H9 (cell line): ENCODE measurements around the gene EDN1. TPM values are rescaled to one million over a fixed set of nuclear protein-coding genes. Genes with fewer than 3 reads are reported as not detected.

Experiments used
- DNase-seq: peaks from one replicate; pipeline ENCODE4 v3.0.0-alpha.2; 2017
- H2AFZ ChIP-seq: one replicate; pipeline ENCODE4 v1.6.1; 2013; ENCODE audit warnings: mild to moderate bottlenecking, low read length, control low read depth, moderate library complexity
- H2AK5ac ChIP-seq: 2 replicates; pipeline ENCODE4 v1.6.1; 2013; ENCODE audit warnings: low read length, control low read depth, mixed read lengths; ENCODE audit not compliant: insufficient read length
- H2BK120ac ChIP-seq: one replicate; pipeline ENCODE4 v1.6.1; 2013; ENCODE audit warnings: low read depth, mild to moderate bottlenecking, low read length, control low read depth, inconsistent platforms; ENCODE audit not compliant: poor library complexity, severe bottlenecking
- H2BK12ac ChIP-seq: 2 replicates; pipeline ENCODE4 v1.6.1; 2013; ENCODE audit warnings: low read length, control low read depth, mixed read lengths, low read depth; ENCODE audit not compliant: insufficient read length
- H2BK15ac ChIP-seq: 2 replicates; pipeline ENCODE4 v1.6.1; 2013; ENCODE audit warnings: low read depth, low read length, control low read depth
- H2BK20ac ChIP-seq: one replicate; pipeline ENCODE4 v1.6.1; 2013; ENCODE audit warnings: low read depth, mild to moderate bottlenecking, low read length, control low read depth, inconsistent platforms; ENCODE audit not compliant: poor library complexity, severe bottlenecking
- H2BK5ac ChIP-seq: 2 replicates; pipeline ENCODE4 v1.6.1; 2013; ENCODE audit warnings: low read length, control low read depth, mixed read lengths; ENCODE audit not compliant: insufficient read length
- H3K14ac ChIP-seq: 2 replicates; pipeline ENCODE4 v1.6.1; 2013; ENCODE audit warnings: low read length, control low read depth; ENCODE audit not compliant: insufficient read depth
- H3K18ac ChIP-seq: 2 replicates; pipeline ENCODE4 v1.6.1; 2013; ENCODE audit warnings: low read depth, mild to moderate bottlenecking, mixed read lengths, low read length, control low read depth; ENCODE audit not compliant: insufficient read length
- H3K23ac ChIP-seq: 2 replicates; pipeline ENCODE4 v1.6.1; 2013; ENCODE audit warnings: low read length, control low read depth, mixed read lengths, low read depth; ENCODE audit not compliant: insufficient read length
- H3K23me2 ChIP-seq: 2 replicates; pipeline ENCODE4 v1.6.1; 2013; ENCODE audit warnings: low read depth, mild to moderate bottlenecking, mixed read lengths, low read length, control low read depth; ENCODE audit not compliant: insufficient read length, poor library complexity, severe bottlenecking
- H3K27ac ChIP-seq: 2 replicates; pipeline ENCODE4 v1.5.1; 2013; ENCODE audit warnings: low read length, control low read depth, mixed read lengths, low read depth; ENCODE audit not compliant: insufficient read length
- H3K27me3 ChIP-seq: 2 replicates; pipeline ENCODE4 v1.6.1; 2013; ENCODE audit warnings: low read length, control low read depth, inconsistent platforms; ENCODE audit not compliant: insufficient read depth
- H3K4ac ChIP-seq: 2 replicates; pipeline ENCODE4 v1.6.1; 2013; ENCODE audit warnings: low read depth, mild to moderate bottlenecking, control low read depth, inconsistent platforms, low read length, moderate library complexity
- H3K4me1 ChIP-seq: 2 replicates; pipeline ENCODE4 v1.6.1; 2013; ENCODE audit warnings: low read length, control low read depth, inconsistent platforms; ENCODE audit not compliant: insufficient read depth
- H3K4me2 ChIP-seq: 2 replicates; pipeline ENCODE4 v1.6.1; 2013; ENCODE audit warnings: low read length, control low read depth, mixed read lengths; ENCODE audit not compliant: insufficient read length, insufficient read depth
- H3K56ac ChIP-seq: 2 replicates; pipeline ENCODE4 v1.6.1; 2013; ENCODE audit warnings: low read depth, mild to moderate bottlenecking, mixed read lengths, low read length, control low read depth; ENCODE audit not compliant: insufficient read length
- H3K79me1 ChIP-seq: 2 replicates; pipeline ENCODE4 v1.6.1; 2013; ENCODE audit warnings: low read depth, mild to moderate bottlenecking, moderate library complexity, low read length, control low read depth, inconsistent platforms; ENCODE audit not compliant: insufficient read depth, poor library complexity, severe bottlenecking
- H3K79me2 ChIP-seq: 2 replicates; pipeline ENCODE4 v1.6.1; 2013; ENCODE audit warnings: low read length, control low read depth, inconsistent platforms; ENCODE audit not compliant: insufficient read depth
- H3K9ac ChIP-seq: 2 replicates; pipeline ENCODE4 v1.6.1; 2013; ENCODE audit warnings: low read length, control low read depth, mixed read lengths; ENCODE audit not compliant: insufficient read length; ENCODE audit errors: extremely low read depth
- H3K9me3 ChIP-seq: one replicate; pipeline ENCODE4 v1.6.1; 2013; ENCODE audit warnings: low read depth, low read length, inconsistent platforms; ENCODE audit not compliant: control insufficient read depth
- H3T11ph ChIP-seq: one replicate; pipeline ENCODE4 v1.6.1; 2013; ENCODE audit warnings: mild to moderate bottlenecking, low read length, control low read depth, inconsistent platforms
- H4K20me1 ChIP-seq: one replicate; pipeline ENCODE4 v1.6.1; 2013; ENCODE audit not compliant: control insufficient read depth, insufficient read length, insufficient read depth
- H4K5ac ChIP-seq: 2 replicates; pipeline ENCODE4 v1.6.1; 2013; ENCODE audit warnings: low read depth, mild to moderate bottlenecking, mixed read lengths, low read length, control low read depth; ENCODE audit not compliant: insufficient read length
- H4K8ac ChIP-seq: replicated peaks from 2 replicates; pipeline ENCODE4 v1.6.1; 2013; ENCODE audit warnings: low read length, control low read depth, mixed read lengths, low read depth; ENCODE audit not compliant: insufficient read length
- H4K91ac ChIP-seq: 2 replicates; pipeline ENCODE4 v1.6.1; 2013; ENCODE audit warnings: low read depth, mild to moderate bottlenecking, moderate library complexity, mixed read lengths, low read length, control low read depth; ENCODE audit not compliant: insufficient read length
- H3K27ac Mint-ChIP-seq, 3 experiments: 2 replicates in 2 of 3; 3 replicates in 1 of 3; pipeline ENCODE4 v1.8.0; 2020 to 2021; ENCODE audit warnings: mixed read lengths in 3 of 3, mild to moderate bottlenecking in 1 of 3, moderate library complexity in 1 of 3
- H3K27me3 Mint-ChIP-seq: 2 replicates; pipeline ENCODE4 v1.8.0; 2021; ENCODE audit warnings: low read depth, mild to moderate bottlenecking, moderate library complexity, mixed read lengths
- H3K36me3 Mint-ChIP-seq, 3 experiments: 2 replicates in 2 of 3; 3 replicates in 1 of 3; pipeline ENCODE4 v1.8.0; 2020 to 2021; ENCODE audit warnings: low read depth in 3 of 3, mixed read lengths in 3 of 3; ENCODE audit not compliant: insufficient read depth in 1 of 3
- H3K4me1 Mint-ChIP-seq, 2 experiments: 2 replicates each; pipeline ENCODE4 v1.8.0; 2020; ENCODE audit warnings: mixed read lengths in 2 of 2
- H3K4me3 Mint-ChIP-seq, 2 experiments: 2 replicates in 1 of 2; 3 replicates in 1 of 2; pipeline ENCODE4 v1.8.0; 2020 to 2021; ENCODE audit warnings: mild to moderate bottlenecking in 2 of 2, mixed read lengths in 2 of 2, moderate library complexity in 1 of 2
- H3K9me3 Mint-ChIP-seq, 2 experiments: 2 replicates in 1 of 2; 3 replicates in 1 of 2; pipeline ENCODE4 v1.8.0; 2020; ENCODE audit warnings: mild to moderate bottlenecking in 2 of 2, mixed read lengths in 2 of 2, moderate library complexity in 1 of 2
- WGBS: extraction: QIAGEN DNeasy Blood & Tissue Kit; methylation state at CpG from one replicate; pipeline ENCODE4 v1.1.7; 2013; ENCODE audit warnings: missing lambda C conversion rate, low lambda C conversion rate, mixed read lengths; ENCODE audit not compliant: insufficient read length; ENCODE audit errors: extremely low coverage; 5-methylcytosine and 5-hydroxymethylcytosine counted together
- total RNA-seq: library from RNA; stranded (reverse); gene quantifications from 2 replicates; pipeline ENCODE4 v1.2.1, GENCODE V29; 2021
- TF ChIP-seq, protein P1 (sequence below): fragments of 200-600 bp; sonication (generic); conservative IDR thresholded peaks from 3 replicates; pipeline ENCODE4 v1.8.0; 2021; ENCODE audit warnings: antibody characterized with exemption, mild to moderate bottlenecking

EDN1 gene
- total RNA-seq, 1 experiment from 2014 or later: 2.1 TPM

DNA sequence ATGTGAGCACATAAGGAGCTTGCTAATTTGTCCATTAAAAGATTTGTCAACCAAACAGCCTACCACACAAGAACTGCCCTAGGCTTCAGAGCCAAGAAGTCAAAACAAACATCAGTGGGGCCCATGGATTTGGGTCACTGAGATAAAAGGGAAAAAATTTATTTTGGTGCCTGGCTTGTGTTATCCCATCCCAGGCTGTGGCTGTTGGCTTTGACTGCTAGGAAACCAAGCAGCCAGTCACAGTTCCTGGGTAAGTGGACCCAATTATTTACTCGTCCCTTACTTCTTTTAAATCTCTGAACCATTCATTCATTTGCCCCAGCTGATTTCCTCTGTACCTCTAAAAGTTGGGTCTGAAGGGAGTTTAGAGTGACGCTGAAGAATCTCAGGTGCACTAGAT lies 41.3 kb downstream of the EDN1 start:
- no peak for DNase-seq
- WGBS: no CpG with 5 or more reads among the region's 2 CpGs
- H2BK12ac ChIP-seq: no peak overlapping the region
- Mint-ChIP-seq H3K4me3 (no peak overlapping the region), H3K36me3 (peaks cover 0 to 8% (median 4%) of the 10 kb centered on the region in 3 experiments; a peak in 4 of 7 replicates), H3K27me3 (no peaks in the 10 kb centered on the region), H3K4me1 (peaks cover 56 to 72% of the 10 kb centered on the region in 2 experiments), H3K27ac (peak overlapping the region in 1 of 3 experiments; percentile 17; a peak in 1 of 7 replicates), H3K9me3 (peaks cover 3 to 6% of the 10 kb centered on the region in 2 experiments; a peak in 4 of 5 replicates)
- H2AK5ac ChIP-seq: no peak overlapping the region
- H3K14ac ChIP-seq: no peak overlapping the region
- H3T11ph ChIP-seq: no peak overlapping the region
- no peak overlapping the region for H3K23ac ChIP-seq
- H2AFZ ChIP-seq: no peak overlapping the region
- H3K4ac ChIP-seq: no peak overlapping the region
- no peaks in the 10 kb centered on the region for H3K23me2 ChIP-seq
- no peak overlapping the region for H3K27ac ChIP-seq
- no peak overlapping the region for H3K4me2 ChIP-seq
- H3K9me3 ChIP-seq: no peaks in the 10 kb centered on the region
- no peak overlapping the region for H2BK20ac ChIP-seq
- peaks cover 2% of the 10 kb centered on the region for H3K4me1 ChIP-seq
- no peak overlapping the region for H2BK15ac ChIP-seq
- no peaks in the 10 kb centered on the region for H4K20me1 ChIP-seq
- H3K79me1 ChIP-seq: no peaks in the 10 kb centered on the region
- no peak overlapping the region for H2BK120ac ChIP-seq
- H4K8ac ChIP-seq: no peak overlapping the region
- no peaks in the 10 kb centered on the region for H3K27me3 ChIP-seq
- no peak overlapping the region for H4K91ac ChIP-seq
- no peak overlapping the region for H3K9ac ChIP-seq
- no peak overlapping the region for H4K5ac ChIP-seq
- TF ChIP-seq, protein P1, sequence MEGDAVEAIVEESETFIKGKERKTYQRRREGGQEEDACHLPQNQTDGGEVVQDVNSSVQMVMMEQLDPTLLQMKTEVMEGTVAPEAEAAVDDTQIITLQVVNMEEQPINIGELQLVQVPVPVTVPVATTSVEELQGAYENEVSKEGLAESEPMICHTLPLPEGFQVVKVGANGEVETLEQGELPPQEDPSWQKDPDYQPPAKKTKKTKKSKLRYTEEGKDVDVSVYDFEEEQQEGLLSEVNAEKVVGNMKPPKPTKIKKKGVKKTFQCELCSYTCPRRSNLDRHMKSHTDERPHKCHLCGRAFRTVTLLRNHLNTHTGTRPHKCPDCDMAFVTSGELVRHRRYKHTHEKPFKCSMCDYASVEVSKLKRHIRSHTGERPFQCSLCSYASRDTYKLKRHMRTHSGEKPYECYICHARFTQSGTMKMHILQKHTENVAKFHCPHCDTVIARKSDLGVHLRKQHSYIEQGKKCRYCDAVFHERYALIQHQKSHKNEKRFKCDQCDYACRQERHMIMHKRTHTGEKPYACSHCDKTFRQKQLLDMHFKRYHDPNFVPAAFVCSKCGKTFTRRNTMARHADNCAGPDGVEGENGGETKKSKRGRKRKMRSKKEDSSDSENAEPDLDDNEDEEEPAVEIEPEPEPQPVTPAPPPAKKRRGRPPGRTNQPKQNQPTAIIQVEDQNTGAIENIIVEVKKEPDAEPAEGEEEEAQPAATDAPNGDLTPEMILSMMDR: no peak
- H3K18ac ChIP-seq: no peak overlapping the region
- no peak overlapping the region for H2BK5ac ChIP-seq
- no peak overlapping the region for H3K56ac ChIP-seq
- H3K79me2 ChIP-seq: no peaks in the 10 kb centered on the region
